GM12878 (cell line): ENCODE results near the gene AKR1B1. TPM values are rescaled to one million over a fixed set of nuclear protein-coding genes. Genes with fewer than 3 reads are reported as not detected.

Experiments used
- ATAC-seq: fragments of 200-7000 bp; cut with Tn5 transposase; 3 replicates; pipeline ENCODE4 v1.9.1; 2020; ENCODE audit warnings: mild to moderate bottlenecking, moderate library complexity
- BruUV-seq: library from RNA; stranded (reverse); fragments of 400-500 nt; replicated peaks from 2 replicates; lab custom pipeline; 2021; lab: Mats Ljungman, UMichigan
- CTCF ChIA-PET: fragments of 300-600 bp; sonication (Branson Sonifier 250); formaldehyde crosslinking; extraction: SDS; loops from one replicate; lab custom pipeline; 2021; ENCODE audit warnings: inconsistent platforms; lab: Yijun Ruan, JAX
- POLR2A ChIA-PET: fragments of 350-600 bp; formaldehyde crosslinking; extraction: SDS; loops from one replicate; lab custom pipeline; 2021; ENCODE audit warnings: inconsistent platforms; lab: Charles Lee
- RAD21 ChIA-PET: fragments of 300-600 bp; sonication (Branson Sonifier 250); formaldehyde crosslinking; loops from one replicate; lab custom pipeline; 2023; ENCODE audit warnings: antibody characterized with exemption; ENCODE audit not compliant: unreplicated experiment; lab: Charles Lee
- SMC1A ChIA-PET: fragments of 300-600 bp; sonication (Branson Sonifier 250); formaldehyde crosslinking; loops from one replicate; lab custom pipeline; 2023; ENCODE audit not compliant: unreplicated experiment, uncharacterized antibody; lab: Charles Lee
- DNase-seq: peaks from one replicate; pipeline ENCODE4 v3.0.0-alpha.2; 2011; ENCODE audit warnings: low read depth, low spot score
- FAIRE-seq: peaks from 3 replicates; lab custom pipeline; 2011; peaks lifted over from hg19 to GRCh38; lab: Jason Lieb, UNC
- H2AFZ ChIP-seq: 2 replicates; pipeline ENCODE4 v1.6.0; 2011; ENCODE audit warnings: low read depth, low read length, control low read depth; ENCODE audit not compliant: control insufficient read depth
- H3K27ac ChIP-seq: 2 replicates; pipeline ENCODE4 v1.5.1; 2011; ENCODE audit warnings: control low read depth; ENCODE audit not compliant: control insufficient read depth, insufficient read depth
- H3K27me3 ChIP-seq, 2 experiments: replicated peaks in 1 of 2; 2 replicates each; pipeline versions ENCODE4 v1.6.0 to v1.6.1; 2011; ENCODE audit warnings: low read length in 1 of 2; ENCODE audit not compliant: control insufficient read depth in 2 of 2, insufficient read depth in 2 of 2
- H3K36me3 ChIP-seq, 2 experiments: 2 replicates each; pipeline ENCODE4 v1.5.1; 2011; ENCODE audit warnings: low read length in 1 of 2; ENCODE audit not compliant: control insufficient read depth in 2 of 2, insufficient read depth in 2 of 2
- H3K4me1 ChIP-seq: 2 replicates; pipeline ENCODE4 v1.6.1; 2011; ENCODE audit warnings: mild to moderate bottlenecking, low read length, moderate library complexity, mixed read lengths; ENCODE audit not compliant: control insufficient read depth, insufficient read depth
- H3K4me2 ChIP-seq: 2 replicates; pipeline ENCODE4 v1.6.0; 2011; ENCODE audit warnings: control low read depth; ENCODE audit not compliant: control insufficient read depth, insufficient read depth
- H3K4me3 ChIP-seq: fragments of 200-600 bp; sonication (generic); 2 replicates; pipeline ENCODE4 v1.5.1; 2016
- H3K79me2 ChIP-seq: 2 replicates; pipeline ENCODE4 v1.6.0; 2011; ENCODE audit warnings: low read length; ENCODE audit not compliant: control insufficient read depth, insufficient read depth
- H3K9ac ChIP-seq: 2 replicates; pipeline ENCODE4 v1.8.0; 2011; ENCODE audit warnings: low read length, control low read depth, mixed read lengths; ENCODE audit not compliant: control insufficient read depth, insufficient read depth
- H3K9me3 ChIP-seq: replicated peaks from 3 replicates; pipeline ENCODE4 v1.5.1; 2011; ENCODE audit warnings: mild to moderate bottlenecking, low read length; ENCODE audit not compliant: control insufficient read depth, insufficient read depth
- H4K20me1 ChIP-seq: 2 replicates; pipeline ENCODE4 v1.6.0; 2011; ENCODE audit not compliant: control insufficient read depth, insufficient read depth
- ASH2L ChIP-seq: fragments of 300-600, 200-600 bp; sonication (generic); IDR thresholded peaks from 2 replicates; pipeline ENCODE4 v1.6.1; 2017; ENCODE audit warnings: low read depth, mild to moderate bottlenecking, borderline replicate concordance
- ATF3 ChIP-seq: IDR thresholded peaks from 2 replicates; pipeline ENCODE4 v1.6.1; 2011; ENCODE audit warnings: low read depth, mild to moderate bottlenecking, low read length, moderate library complexity, borderline replicate concordance; ENCODE audit errors: extremely low read depth
- BMI1 ChIP-seq: fragments of 450-650 bp; IDR thresholded peaks from 2 replicates; pipeline ENCODE4 v1.6.1; 2016; ENCODE audit warnings: mild to moderate bottlenecking, moderate library complexity, borderline replicate concordance
- CBX5 ChIP-seq: sonication (generic); IDR thresholded peaks from 2 replicates; pipeline ENCODE4 v1.6.1; 2016; ENCODE audit warnings: low read depth, moderate library complexity, mild to moderate bottlenecking, inconsistent platforms
- EP300 ChIP-seq, 2 experiments: fragments of 150-350 bp in 1 of 2; IDR thresholded peaks; 2 replicates each; pipeline ENCODE4 v1.6.1; 2011 to 2012; ENCODE audit warnings: low read depth in 2 of 2, low read length in 2 of 2, borderline replicate concordance in 1 of 2, improper control_type of control experiment in 1 of 2, inconsistent platforms in 1 of 2; ENCODE audit not compliant: control insufficient read depth in 1 of 2
- ETV6 ChIP-seq, 2 experiments: fragments of 450-650 bp in 1 of 2; IDR thresholded peaks in 1 of 2; conservative IDR thresholded peaks in 1 of 2; 2 replicates each; pipeline ENCODE4 v1.6.1; 2014; ENCODE audit warnings: antibody characterized with exemption in 1 of 2, borderline replicate concordance in 1 of 2, low read depth in 1 of 2, mild to moderate bottlenecking in 1 of 2, moderate library complexity in 1 of 2
- NKRF ChIP-seq: fragments of 450-650 bp; conservative IDR thresholded peaks from 2 replicates; pipeline ENCODE4 v1.6.1; 2017; ENCODE audit warnings: mild to moderate bottlenecking, moderate library complexity
- POLR2AphosphoS5 ChIP-seq: IDR thresholded peaks from 2 replicates; pipeline ENCODE4 v1.6.1; 2011; ENCODE audit warnings: mild to moderate bottlenecking, low read length, inconsistent platforms
- RAD51 ChIP-seq: fragments of 450-650 bp; IDR thresholded peaks from 2 replicates; pipeline ENCODE4 v1.6.1; 2016; ENCODE audit warnings: moderate library complexity, mild to moderate bottlenecking, inconsistent platforms
- SMARCA5 ChIP-seq: fragments of 450-650 bp; IDR thresholded peaks from 2 replicates; pipeline ENCODE4 v1.6.1; 2017; ENCODE audit warnings: mild to moderate bottlenecking
- ZBTB4 ChIP-seq: fragments of 450-650 bp; formaldehyde crosslinking; IDR thresholded peaks from 2 replicates; pipeline ENCODE4 v1.4.0; 2022; ENCODE audit warnings: mild to moderate bottlenecking, moderate library complexity
- WGBS: methylation state at CpG from one replicate; pipeline ENCODE4 v1.1.6; 2016; ENCODE audit warnings: low lambda C conversion rate; ENCODE audit not compliant: insufficient replicate concordance, insufficient coverage; ENCODE audit errors: missing lambda C conversion rate; 5-methylcytosine and 5-hydroxymethylcytosine counted together
- in situ Hi-C: fragments of 300-500 bp; cut with MboI; formaldehyde crosslinking; loops from 9 replicates; pipeline ENCODE4 v1.14.3; 2018; ENCODE audit warnings: mixed read lengths
- intact Hi-C: fragments of 100-400 bp; cut with micrococcal nuclease; formaldehyde crosslinking; loops from one replicate; pipeline ENCODE4 v1.14.2; 2022; ENCODE audit not compliant: unreplicated experiment
- polyA plus RNA-seq, 11 experiments: library from polyadenylated mRNA; depleted of rRNA in 4 of 11; unstranded in 6 of 11; stranded (reverse) in 5 of 11; fragments of >200 nt; fragmentation: Nextera tagmentation in 4 of 11; fragmentation: Illumina TruSeq in 1 of 11; extraction: Ambion mirVana in 4 of 11; extraction: Trizol in 1 of 11; gene quantifications; 1 replicate in 1 of 11; 2 replicates in 10 of 11; pipeline versions ENCODE4 v1.2.1 to v1.2.3, GENCODE V29; 2011 to 2016; ENCODE audit warnings: inconsistent platforms in 2 of 11, missing spikeins in 2 of 11, low read depth in 1 of 11
- total RNA-seq, 4 experiments: library from RNA; depleted of rRNA in 3 of 4; stranded (reverse); fragments of >200 nt in 3 of 4; fragmentation: Illumina TruSeq in 1 of 4; extraction: Trizol in 1 of 4; gene quantifications; 2 replicates each; pipeline versions ENCODE4 v1.2.1 to v1.2.3, GENCODE V29; 2013 to 2021
- TF ChIP-seq, protein P1 (sequence below): IDR thresholded peaks from 2 replicates; pipeline ENCODE4 v1.6.1; 2011; ENCODE audit warnings: mild to moderate bottlenecking, low read depth, low read length, moderate library complexity; ENCODE audit not compliant: insufficient replicate concordance
- TF ChIP-seq, protein P2 (sequence below): IDR thresholded peaks from 2 replicates; pipeline ENCODE4 v1.6.1; 2011; ENCODE audit warnings: borderline replicate concordance, low read depth, mild to moderate bottlenecking, moderate library complexity, low read length; ENCODE audit not compliant: insufficient read depth, poor library complexity, severe bottlenecking

AKR1B1 gene
- total and polyA plus RNA-seq, 10 of the 15 experiments (the other 5 are each of a cell fraction or from before 2014, with no cell fraction given): 40.4 to 252 (median 156) TPM

DNA sequence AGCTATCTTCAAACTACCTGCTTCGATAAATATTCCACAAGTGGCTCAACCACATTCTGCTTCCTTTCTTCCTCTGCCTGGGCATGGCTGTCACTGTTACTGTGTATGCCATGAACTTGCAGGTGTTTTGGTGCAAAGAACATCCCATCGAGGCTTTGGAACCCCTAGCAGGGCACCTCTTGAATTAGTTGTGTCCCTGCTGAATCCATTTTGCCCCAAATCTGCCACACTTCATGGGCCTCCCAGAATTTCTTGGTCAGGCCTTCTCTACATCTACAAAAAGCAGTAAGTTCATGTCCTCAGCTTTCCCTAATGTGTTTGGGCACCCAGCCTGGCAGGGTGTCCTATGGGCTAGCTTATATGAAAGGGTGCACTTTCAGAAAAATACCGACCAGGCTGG lies 53.6 kb downstream of the AKR1B1 start:
- DNase-seq (no peak), FAIRE-seq (no peak), ATAC-seq (no peak)
- no peaks in the 10 kb centered on the region for H3K79me2 ChIP-seq
- in situ Hi-C loops (no loop called here), intact Hi-C loops (no loop called here)
- H3K4me1 ChIP-seq: no peaks in the 10 kb centered on the region
- H3K27me3 ChIP-seq: no peaks in the 10 kb centered on the region
- 57% methylated on average over 3 of the region's 3 CpGs for WGBS
- no peak overlapping the region for H3K9ac ChIP-seq
- H3K4me2 ChIP-seq: no peak overlapping the region
- H3K36me3 ChIP-seq: no peaks in the 10 kb centered on the region
- ChIA-PET CTCF (no interaction called here), SMC1A (no interaction called here), POLR2A (no interaction called here), RAD21 (no interaction called here)
- H4K20me1 ChIP-seq: no peaks in the 10 kb centered on the region
- BruUV-seq: no TSS peak
- no peak overlapping the region for H2AFZ ChIP-seq
- peaks cover 2% of the 10 kb centered on the region; the same call in 1 of the 3 replicates for H3K9me3 ChIP-seq
- no peak overlapping the region for H3K27ac ChIP-seq
- no peak overlapping the region for H3K4me3 ChIP-seq
- TF ChIP-seq, protein P1, sequence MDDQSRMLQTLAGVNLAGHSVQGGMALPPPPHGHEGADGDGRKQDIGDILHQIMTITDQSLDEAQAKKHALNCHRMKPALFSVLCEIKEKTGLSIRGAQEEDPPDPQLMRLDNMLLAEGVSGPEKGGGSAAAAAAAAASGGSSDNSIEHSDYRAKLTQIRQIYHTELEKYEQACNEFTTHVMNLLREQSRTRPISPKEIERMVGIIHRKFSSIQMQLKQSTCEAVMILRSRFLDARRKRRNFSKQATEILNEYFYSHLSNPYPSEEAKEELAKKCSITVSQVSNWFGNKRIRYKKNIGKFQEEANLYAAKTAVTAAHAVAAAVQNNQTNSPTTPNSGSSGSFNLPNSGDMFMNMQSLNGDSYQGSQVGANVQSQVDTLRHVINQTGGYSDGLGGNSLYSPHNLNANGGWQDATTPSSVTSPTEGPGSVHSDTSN: no peak
- TF ChIP-seq POLR2AphosphoS5: no peak
- TF ChIP-seq CBX5: no peak
- no peak for TF ChIP-seq ETV6 (conservative IDR thresholded peaks at IDR 0.05 in 1 of 2, IDR thresholded peaks at IDR 0.05 in 1 of 2; ENCODE audit: borderline replicate concordance in 1 of 2, low read depth in 1 of 2)
- TF ChIP-seq, protein P2, sequence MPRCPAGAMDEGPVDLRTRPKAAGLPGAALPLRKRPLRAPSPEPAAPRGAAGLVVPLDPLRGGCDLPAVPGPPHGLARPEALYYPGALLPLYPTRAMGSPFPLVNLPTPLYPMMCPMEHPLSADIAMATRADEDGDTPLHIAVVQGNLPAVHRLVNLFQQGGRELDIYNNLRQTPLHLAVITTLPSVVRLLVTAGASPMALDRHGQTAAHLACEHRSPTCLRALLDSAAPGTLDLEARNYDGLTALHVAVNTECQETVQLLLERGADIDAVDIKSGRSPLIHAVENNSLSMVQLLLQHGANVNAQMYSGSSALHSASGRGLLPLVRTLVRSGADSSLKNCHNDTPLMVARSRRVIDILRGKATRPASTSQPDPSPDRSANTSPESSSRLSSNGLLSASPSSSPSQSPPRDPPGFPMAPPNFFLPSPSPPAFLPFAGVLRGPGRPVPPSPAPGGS: no peak
- TF ChIP-seq SMARCA5: no peak
- TF ChIP-seq EP300 (IDR thresholded peaks at IDR 0.05; ENCODE audit: borderline replicate concordance in 1 of 2, control insufficient read depth in 1 of 2, low read depth in 2 of 2, low read length in 2 of 2): no peak
- no peak for TF ChIP-seq NKRF
- no peak for TF ChIP-seq ZBTB4 (CRISPR knock-in tag)
- TF ChIP-seq BMI1: no peak
- no peak for TF ChIP-seq ATF3
- TF ChIP-seq ASH2L: no peak
- no peak for TF ChIP-seq RAD51
